Measurements from ENCODE around the gene PIP5KL1.

- TF ChIP-seq POLR2AphosphoS5 (IDR thresholded peaks at IDR 0.05) (no peak), CTCF (IDR thresholded peaks at IDR 0.05) (no peak), POLR2A (IDR thresholded peaks at IDR 0.05) (no peak)
Observed at GRCh38 chr9:127924736-127925444, 5.7 kb downstream of the PIP5KL1 start.
